ENCODE measurements around the gene CLINT1. TPM values are rescaled to one million over a fixed set of nuclear protein-coding genes. Genes with fewer than 3 reads are reported as not detected.

Gene CLINT1
- total RNA-seq, 1 experiment from 2014 or later = 79.6 TPM

DNA sequence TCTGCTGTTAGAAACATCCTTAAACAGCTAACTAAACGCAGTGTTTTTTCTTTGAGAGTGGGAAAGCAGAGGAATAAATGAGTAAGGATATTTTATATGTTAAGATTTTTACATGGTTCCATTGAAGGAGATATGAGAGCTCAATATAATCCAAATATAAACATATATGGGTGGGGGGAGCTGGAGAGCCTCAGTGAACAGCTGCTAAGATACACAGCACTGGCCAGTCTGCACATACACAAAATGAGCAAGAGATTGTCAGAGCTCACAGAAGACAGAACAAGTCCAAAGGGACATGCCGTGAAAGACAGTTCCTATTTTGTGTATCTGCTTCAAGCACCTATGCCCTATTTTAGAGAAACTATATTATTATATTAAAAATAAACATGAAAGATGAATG, 46.9 kb downstream of the CLINT1 start:
- ChIA-PET CTCF (no interaction called here), POLR2A (no interaction called here)
- peaks cover 44% of the 10 kb centered on the region for H3K36me3 Mint-ChIP-seq

More for the DNA sequence above, 46.9 kb downstream of the CLINT1 start:
- no peak for ATAC-seq
- no peak for DNase-seq (ENCODE audit: low spot score)
- Mint-ChIP-seq H3K4me3 (no peak overlapping the region), H3K27ac (no peak overlapping the region), H3K4me1 (no peaks in the 10 kb centered on the region), H3K27me3 (ENCODE audit: low read depth) (no peaks in the 10 kb centered on the region), H3K9me3 (no peaks in the 10 kb centered on the region)
- TF ChIP-seq, protein P1, sequence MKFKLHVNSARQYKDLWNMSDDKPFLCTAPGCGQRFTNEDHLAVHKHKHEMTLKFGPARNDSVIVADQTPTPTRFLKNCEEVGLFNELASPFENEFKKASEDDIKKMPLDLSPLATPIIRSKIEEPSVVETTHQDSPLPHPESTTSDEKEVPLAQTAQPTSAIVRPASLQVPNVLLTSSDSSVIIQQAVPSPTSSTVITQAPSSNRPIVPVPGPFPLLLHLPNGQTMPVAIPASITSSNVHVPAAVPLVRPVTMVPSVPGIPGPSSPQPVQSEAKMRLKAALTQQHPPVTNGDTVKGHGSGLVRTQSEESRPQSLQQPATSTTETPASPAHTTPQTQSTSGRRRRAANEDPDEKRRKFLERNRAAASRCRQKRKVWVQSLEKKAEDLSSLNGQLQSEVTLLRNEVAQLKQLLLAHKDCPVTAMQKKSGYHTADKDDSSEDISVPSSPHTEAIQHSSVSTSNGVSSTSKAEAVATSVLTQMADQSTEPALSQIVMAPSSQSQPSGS (CRISPR knock-in tag; IDR thresholded peaks at IDR 0.05; ENCODE audit: borderline replicate concordance, low read depth) = no peak
- TF ChIP-seq KAT7 (CRISPR knock-in tag; IDR thresholded peaks at IDR 0.05; ENCODE audit: borderline replicate concordance) (no peak), FOXP1 (CRISPR knock-in tag; IDR thresholded peaks at IDR 0.05; ENCODE audit: borderline replicate concordance) (no peak), MXD4 (CRISPR knock-in tag; IDR thresholded peaks at IDR 0.05; ENCODE audit: borderline replicate concordance) (no peak), SP1 (CRISPR knock-in tag; conservative IDR thresholded peaks at IDR 0.05) (no peak), FOXK1 (CRISPR knock-in tag; IDR thresholded peaks at IDR 0.05) (no peak), TP53 (CRISPR knock-in tag; IDR thresholded peaks at IDR 0.05) (no peak), ZNF317 (CRISPR knock-in tag; IDR thresholded peaks at IDR 0.05; ENCODE audit: borderline replicate concordance, low read depth) (no peak), ZNF263 (CRISPR knock-in tag; IDR thresholded peaks at IDR 0.05; ENCODE audit: low read depth) (no peak), FOXJ3 (CRISPR knock-in tag; IDR thresholded peaks at IDR 0.05; ENCODE audit: borderline replicate concordance) (no peak), GABPB1 (CRISPR knock-in tag; IDR thresholded peaks at IDR 0.05) (no peak), JUN (CRISPR knock-in tag; IDR thresholded peaks at IDR 0.05) (no peak)
- TF ChIP-seq, protein P2, sequence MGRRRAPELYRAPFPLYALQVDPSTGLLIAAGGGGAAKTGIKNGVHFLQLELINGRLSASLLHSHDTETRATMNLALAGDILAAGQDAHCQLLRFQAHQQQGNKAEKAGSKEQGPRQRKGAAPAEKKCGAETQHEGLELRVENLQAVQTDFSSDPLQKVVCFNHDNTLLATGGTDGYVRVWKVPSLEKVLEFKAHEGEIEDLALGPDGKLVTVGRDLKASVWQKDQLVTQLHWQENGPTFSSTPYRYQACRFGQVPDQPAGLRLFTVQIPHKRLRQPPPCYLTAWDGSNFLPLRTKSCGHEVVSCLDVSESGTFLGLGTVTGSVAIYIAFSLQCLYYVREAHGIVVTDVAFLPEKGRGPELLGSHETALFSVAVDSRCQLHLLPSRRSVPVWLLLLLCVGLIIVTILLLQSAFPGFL (CRISPR knock-in tag; IDR thresholded peaks at IDR 0.05; ENCODE audit: borderline replicate concordance) = no peak
- TF ChIP-seq, protein P3, sequence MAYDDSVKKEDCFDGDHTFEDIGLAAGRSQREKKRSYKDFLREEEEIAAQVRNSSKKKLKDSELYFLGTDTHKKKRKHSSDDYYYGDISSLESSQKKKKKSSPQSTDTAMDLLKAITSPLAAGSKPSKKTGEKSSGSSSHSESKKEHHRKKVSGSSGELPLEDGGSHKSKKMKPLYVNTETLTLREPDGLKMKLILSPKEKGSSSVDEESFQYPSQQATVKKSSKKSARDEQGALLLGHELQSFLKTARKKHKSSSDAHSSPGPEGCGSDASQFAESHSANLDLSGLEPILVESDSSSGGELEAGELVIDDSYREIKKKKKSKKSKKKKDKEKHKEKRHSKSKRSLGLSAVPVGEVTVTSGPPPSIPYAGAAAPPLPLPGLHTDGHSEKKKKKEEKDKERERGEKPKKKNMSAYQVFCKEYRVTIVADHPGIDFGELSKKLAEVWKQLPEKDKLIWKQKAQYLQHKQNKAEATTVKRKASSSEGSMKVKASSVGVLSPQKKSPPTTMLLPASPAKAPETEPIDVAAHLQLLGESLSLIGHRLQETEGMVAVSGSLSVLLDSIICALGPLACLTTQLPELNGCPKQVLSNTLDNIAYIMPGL (CRISPR knock-in tag; IDR thresholded peaks at IDR 0.05) = no peak
- TF ChIP-seq, protein P4, sequence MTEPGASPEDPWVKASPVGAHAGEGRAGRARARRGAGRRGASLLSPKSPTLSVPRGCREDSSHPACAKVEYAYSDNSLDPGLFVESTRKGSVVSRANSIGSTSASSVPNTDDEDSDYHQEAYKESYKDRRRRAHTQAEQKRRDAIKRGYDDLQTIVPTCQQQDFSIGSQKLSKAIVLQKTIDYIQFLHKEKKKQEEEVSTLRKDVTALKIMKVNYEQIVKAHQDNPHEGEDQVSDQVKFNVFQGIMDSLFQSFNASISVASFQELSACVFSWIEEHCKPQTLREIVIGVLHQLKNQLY (CRISPR knock-in tag; IDR thresholded peaks at IDR 0.05) = no peak
- TF ChIP-seq, protein P5, sequence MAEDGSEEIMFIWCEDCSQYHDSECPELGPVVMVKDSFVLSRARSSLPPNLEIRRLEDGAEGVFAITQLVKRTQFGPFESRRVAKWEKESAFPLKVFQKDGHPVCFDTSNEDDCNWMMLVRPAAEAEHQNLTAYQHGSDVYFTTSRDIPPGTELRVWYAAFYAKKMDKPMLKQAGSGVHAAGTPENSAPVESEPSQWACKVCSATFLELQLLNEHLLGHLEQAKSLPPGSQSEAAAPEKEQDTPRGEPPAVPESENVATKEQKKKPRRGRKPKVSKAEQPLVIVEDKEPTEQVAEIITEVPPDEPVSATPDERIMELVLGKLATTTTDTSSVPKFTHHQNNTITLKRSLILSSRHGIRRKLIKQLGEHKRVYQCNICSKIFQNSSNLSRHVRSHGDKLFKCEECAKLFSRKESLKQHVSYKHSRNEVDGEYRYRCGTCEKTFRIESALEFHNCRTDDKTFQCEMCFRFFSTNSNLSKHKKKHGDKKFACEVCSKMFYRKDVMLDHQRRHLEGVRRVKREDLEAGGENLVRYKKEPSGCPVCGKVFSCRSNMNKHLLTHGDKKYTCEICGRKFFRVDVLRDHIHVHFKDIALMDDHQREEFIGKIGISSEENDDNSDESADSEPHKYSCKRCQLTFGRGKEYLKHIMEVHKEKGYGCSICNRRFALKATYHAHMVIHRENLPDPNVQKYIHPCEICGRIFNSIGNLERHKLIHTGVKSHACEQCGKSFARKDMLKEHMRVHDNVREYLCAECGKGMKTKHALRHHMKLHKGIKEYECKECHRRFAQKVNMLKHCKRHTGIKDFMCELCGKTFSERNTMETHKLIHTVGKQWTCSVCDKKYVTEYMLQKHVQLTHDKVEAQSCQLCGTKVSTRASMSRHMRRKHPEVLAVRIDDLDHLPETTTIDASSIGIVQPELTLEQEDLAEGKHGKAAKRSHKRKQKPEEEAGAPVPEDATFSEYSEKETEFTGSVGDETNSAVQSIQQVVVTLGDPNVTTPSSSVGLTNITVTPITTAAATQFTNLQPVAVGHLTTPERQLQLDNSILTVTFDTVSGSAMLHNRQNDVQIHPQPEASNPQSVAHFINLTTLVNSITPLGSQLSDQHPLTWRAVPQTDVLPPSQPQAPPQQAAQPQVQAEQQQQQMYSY (CRISPR knock-in tag; IDR thresholded peaks at IDR 0.05) = no peak
- TF ChIP-seq, protein P6, sequence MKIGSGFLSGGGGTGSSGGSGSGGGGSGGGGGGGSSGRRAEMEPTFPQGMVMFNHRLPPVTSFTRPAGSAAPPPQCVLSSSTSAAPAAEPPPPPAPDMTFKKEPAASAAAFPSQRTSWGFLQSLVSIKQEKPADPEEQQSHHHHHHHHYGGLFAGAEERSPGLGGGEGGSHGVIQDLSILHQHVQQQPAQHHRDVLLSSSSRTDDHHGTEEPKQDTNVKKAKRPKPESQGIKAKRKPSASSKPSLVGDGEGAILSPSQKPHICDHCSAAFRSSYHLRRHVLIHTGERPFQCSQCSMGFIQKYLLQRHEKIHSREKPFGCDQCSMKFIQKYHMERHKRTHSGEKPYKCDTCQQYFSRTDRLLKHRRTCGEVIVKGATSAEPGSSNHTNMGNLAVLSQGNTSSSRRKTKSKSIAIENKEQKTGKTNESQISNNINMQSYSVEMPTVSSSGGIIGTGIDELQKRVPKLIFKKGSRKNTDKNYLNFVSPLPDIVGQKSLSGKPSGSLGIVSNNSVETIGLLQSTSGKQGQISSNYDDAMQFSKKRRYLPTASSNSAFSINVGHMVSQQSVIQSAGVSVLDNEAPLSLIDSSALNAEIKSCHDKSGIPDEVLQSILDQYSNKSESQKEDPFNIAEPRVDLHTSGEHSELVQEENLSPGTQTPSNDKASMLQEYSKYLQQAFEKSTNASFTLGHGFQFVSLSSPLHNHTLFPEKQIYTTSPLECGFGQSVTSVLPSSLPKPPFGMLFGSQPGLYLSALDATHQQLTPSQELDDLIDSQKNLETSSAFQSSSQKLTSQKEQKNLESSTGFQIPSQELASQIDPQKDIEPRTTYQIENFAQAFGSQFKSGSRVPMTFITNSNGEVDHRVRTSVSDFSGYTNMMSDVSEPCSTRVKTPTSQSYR (CRISPR knock-in tag; IDR thresholded peaks at IDR 0.05) = no peak
- TF ChIP-seq, protein P7, sequence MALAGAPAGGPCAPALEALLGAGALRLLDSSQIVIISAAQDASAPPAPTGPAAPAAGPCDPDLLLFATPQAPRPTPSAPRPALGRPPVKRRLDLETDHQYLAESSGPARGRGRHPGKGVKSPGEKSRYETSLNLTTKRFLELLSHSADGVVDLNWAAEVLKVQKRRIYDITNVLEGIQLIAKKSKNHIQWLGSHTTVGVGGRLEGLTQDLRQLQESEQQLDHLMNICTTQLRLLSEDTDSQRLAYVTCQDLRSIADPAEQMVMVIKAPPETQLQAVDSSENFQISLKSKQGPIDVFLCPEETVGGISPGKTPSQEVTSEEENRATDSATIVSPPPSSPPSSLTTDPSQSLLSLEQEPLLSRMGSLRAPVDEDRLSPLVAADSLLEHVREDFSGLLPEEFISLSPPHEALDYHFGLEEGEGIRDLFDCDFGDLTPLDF (CRISPR knock-in tag; IDR thresholded peaks at IDR 0.05) = no peak

All from WTC11 (cell line).